ENCODE results near the gene PLAAT5. TPM values are rescaled to one million over a fixed set of nuclear protein-coding genes. Genes with fewer than 3 reads are reported as not detected.

Gene PLAAT5
- total RNA-seq, 1 donor = 0.42 TPM

- Histone ChIP-seq H3K27me3 (ENCODE audit: insufficient read depth, low read length) (no peaks in the 10 kb centered on the region), H3K9me3 (ENCODE audit: low read depth, low read length) (no peaks in the 10 kb centered on the region), H3K4me1 (ENCODE audit: insufficient read depth, low read length) (peaks cover 3% of the 10 kb centered on the region), H3K4me3 (ENCODE audit: low read length) (no peak overlapping the region)
Measured at GRCh38 chr11:63523151-63523550, 32.2 kb upstream of the PLAAT5 start.

GRCh38 chr11:63521896-63522295, 30.9 kb upstream of the PLAAT5 start:
- no peaks in the 10 kb centered on the region for H3K27me3 ChIP-seq (ENCODE audit: insufficient read depth, low read length)
- peaks cover 3% of the 10 kb centered on the region for H3K4me1 ChIP-seq (ENCODE audit: insufficient read depth, low read length)

GRCh38 chr11:63520606-63521170, 29.7 kb upstream of the PLAAT5 start:
- H3K9me3 ChIP-seq (ENCODE audit: low read depth, low read length) = no peaks in the 10 kb centered on the region
- no peak overlapping the region for H3K4me3 ChIP-seq (ENCODE audit: low read length)
- no peaks in the 10 kb centered on the region for H3K27me3 ChIP-seq (ENCODE audit: insufficient read depth, low read length)
- H3K4me1 ChIP-seq (ENCODE audit: insufficient read depth, low read length) = peaks cover 3% of the 10 kb centered on the region

More at GRCh38 chr11:63521896-63522295, 30.9 kb upstream of the PLAAT5 start:
- Histone ChIP-seq H3K4me3 (ENCODE audit: low read length) (no peak overlapping the region), H3K9me3 (ENCODE audit: low read depth, low read length) (no peaks in the 10 kb centered on the region)

- H3K4me1 ChIP-seq (ENCODE audit: insufficient read depth, low read length) = peaks cover 3% of the 10 kb centered on the region
- H3K27me3 ChIP-seq (ENCODE audit: insufficient read depth, low read length) = no peaks in the 10 kb centered on the region
- no peak overlapping the region for H3K4me3 ChIP-seq (ENCODE audit: low read length)
- no peaks in the 10 kb centered on the region for H3K9me3 ChIP-seq (ENCODE audit: low read depth, low read length)
Measured at GRCh38 chr11:63518548-63518947, 27.6 kb upstream of the PLAAT5 start.

GRCh38 chr11:63517156-63517555, 26.2 kb upstream of the PLAAT5 start:
- Histone ChIP-seq H3K4me3 (ENCODE audit: low read length) (no peak overlapping the region), H3K4me1 (ENCODE audit: insufficient read depth, low read length) (peaks cover 3% of the 10 kb centered on the region), H3K27me3 (ENCODE audit: insufficient read depth, low read length) (no peaks in the 10 kb centered on the region), H3K9me3 (ENCODE audit: low read depth, low read length) (no peaks in the 10 kb centered on the region)

- Histone ChIP-seq H3K4me1 (ENCODE audit: insufficient read depth, low read length) (no peaks in the 10 kb centered on the region), H3K27me3 (ENCODE audit: insufficient read depth, low read length) (no peaks in the 10 kb centered on the region), H3K9me3 (ENCODE audit: low read depth, low read length) (no peaks in the 10 kb centered on the region)
Measured at GRCh38 chr11:63516109-63516508, 25.1 kb upstream of the PLAAT5 start.

GRCh38 chr11:63512816-63513215, 21.8 kb upstream of the PLAAT5 start:
- Histone ChIP-seq H3K4me3 (ENCODE audit: low read length) (no peak overlapping the region), H3K27me3 (ENCODE audit: insufficient read depth, low read length) (no peaks in the 10 kb centered on the region), H3K9me3 (ENCODE audit: low read depth, low read length) (no peaks in the 10 kb centered on the region), H3K4me1 (ENCODE audit: insufficient read depth, low read length) (peaks cover 11% of the 10 kb centered on the region)

More at GRCh38 chr11:63516109-63516508, 25.1 kb upstream of the PLAAT5 start:
- H3K4me3 ChIP-seq (ENCODE audit: low read length) = no peak overlapping the region

- Histone ChIP-seq H3K4me3 (ENCODE audit: low read length) (no peak overlapping the region), H3K9me3 (ENCODE audit: low read depth, low read length) (no peaks in the 10 kb centered on the region), H3K4me1 (ENCODE audit: insufficient read depth, low read length) (peaks cover 27% of the 10 kb centered on the region), H3K27me3 (ENCODE audit: insufficient read depth, low read length) (no peaks in the 10 kb centered on the region)
Measured at GRCh38 chr11:63511048-63511748, 20.2 kb upstream of the PLAAT5 start.

- Histone ChIP-seq H3K27me3 (ENCODE audit: insufficient read depth, low read length) (no peaks in the 10 kb centered on the region), H3K4me3 (ENCODE audit: low read length) (no peak overlapping the region), H3K4me1 (ENCODE audit: insufficient read depth, low read length) (peaks cover 34% of the 10 kb centered on the region), H3K9me3 (ENCODE audit: low read depth, low read length) (no peaks in the 10 kb centered on the region)
Measured at GRCh38 chr11:63510360-63511047, 19.5 kb upstream of the PLAAT5 start.

GRCh38 chr11:63508745-63509144, 17.8 kb upstream of the PLAAT5 start:
- H3K4me1 ChIP-seq (ENCODE audit: insufficient read depth, low read length) = peaks cover 52% of the 10 kb centered on the region
- no peaks in the 10 kb centered on the region for H3K27me3 ChIP-seq (ENCODE audit: insufficient read depth, low read length)
- no peaks in the 10 kb centered on the region for H3K9me3 ChIP-seq (ENCODE audit: low read depth, low read length)
- H3K4me3 ChIP-seq (ENCODE audit: low read length) = no peak overlapping the region

GRCh38 chr11:63508009-63508408, 17.0 kb upstream of the PLAAT5 start:
- Histone ChIP-seq H3K9me3 (ENCODE audit: low read depth, low read length) (no peaks in the 10 kb centered on the region), H3K4me1 (ENCODE audit: insufficient read depth, low read length) (peaks cover 59% of the 10 kb centered on the region), H3K4me3 (ENCODE audit: low read length) (no peak overlapping the region), H3K27me3 (ENCODE audit: insufficient read depth, low read length) (no peaks in the 10 kb centered on the region)

GRCh38 chr11:63507511-63507910, 16.5 kb upstream of the PLAAT5 start:
- H3K4me3 ChIP-seq (ENCODE audit: low read length) = no peak overlapping the region
- H3K27me3 ChIP-seq (ENCODE audit: insufficient read depth, low read length) = no peaks in the 10 kb centered on the region
- H3K9me3 ChIP-seq (ENCODE audit: low read depth, low read length) = no peaks in the 10 kb centered on the region
- peaks cover 64% of the 10 kb centered on the region for H3K4me1 ChIP-seq (ENCODE audit: insufficient read depth, low read length)

GRCh38 chr11:63506876-63507275, 15.9 kb upstream of the PLAAT5 start:
- H3K4me3 ChIP-seq (ENCODE audit: low read length) = no peak overlapping the region
- no peaks in the 10 kb centered on the region for H3K9me3 ChIP-seq (ENCODE audit: low read depth, low read length)
- H3K27me3 ChIP-seq (ENCODE audit: insufficient read depth, low read length) = no peaks in the 10 kb centered on the region
- peaks cover 70% of the 10 kb centered on the region for H3K4me1 ChIP-seq (ENCODE audit: insufficient read depth, low read length)

GRCh38 chr11:63505857-63506528, 15.0 kb upstream of the PLAAT5 start, which contains the start of gene LGALS12:
TSS of gene LGALS12 (plus strand) at chr11:63506084. CDS start at chr11:63506459, 375 bp downstream.
- H3K4me1 ChIP-seq (ENCODE audit: insufficient read depth, low read length) = peaks cover 73% of the 10 kb centered on the region
- H3K9me3 ChIP-seq (ENCODE audit: low read depth, low read length) = no peaks in the 10 kb centered on the region
- H3K4me3 ChIP-seq (ENCODE audit: low read length) = peak within 1 kb of the TSS; percentile 21
- no peaks in the 10 kb centered on the region for H3K27me3 ChIP-seq (ENCODE audit: insufficient read depth, low read length)

All from mononuclear cell (primary cell).